ENCODE measurements around the gene PTGR2.
"Not testable (repeated sequence)": the region's sequence is repeated elsewhere in the genome, so short reads cannot be mapped to it uniquely, and the experiment has no call there.

The PTGR2 gene

DNA sequence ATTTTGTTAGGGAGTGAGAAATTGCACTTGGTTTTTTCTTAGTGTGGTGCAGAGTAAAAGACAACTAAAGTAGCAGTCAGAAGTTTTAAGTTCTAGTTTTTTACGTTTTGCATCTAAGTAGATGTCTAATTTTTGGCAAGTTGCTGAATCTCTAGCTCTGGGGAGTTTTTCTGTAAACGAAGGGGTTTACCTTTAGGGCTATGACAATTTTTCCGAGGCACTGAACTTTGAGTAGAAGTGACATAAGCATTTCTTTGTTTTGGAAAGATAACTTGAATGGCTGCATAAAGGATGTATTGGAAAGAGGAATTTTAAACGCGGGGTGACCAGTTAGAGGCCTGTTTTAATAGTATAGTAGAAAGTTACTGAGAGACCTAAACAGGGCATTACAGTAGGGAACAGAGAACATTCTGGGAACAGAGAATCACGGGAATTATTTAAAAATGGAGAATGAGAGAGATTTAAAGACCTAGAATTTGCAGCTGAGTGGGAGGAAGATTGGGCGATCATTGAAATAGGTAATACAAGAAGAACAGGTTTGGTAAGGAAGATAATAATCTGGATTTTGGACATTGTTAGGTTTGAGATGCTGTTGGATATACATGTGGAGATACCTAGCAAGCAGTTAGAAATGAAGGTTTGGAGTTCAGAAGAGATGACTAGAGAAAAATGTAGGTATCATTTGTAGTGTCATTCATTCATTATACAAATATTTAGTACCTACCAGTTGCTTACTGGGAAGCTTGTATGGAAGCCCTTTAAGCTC lies 36.2 kb downstream of the PTGR2 start:
- no peak for DNase-seq

DNA sequence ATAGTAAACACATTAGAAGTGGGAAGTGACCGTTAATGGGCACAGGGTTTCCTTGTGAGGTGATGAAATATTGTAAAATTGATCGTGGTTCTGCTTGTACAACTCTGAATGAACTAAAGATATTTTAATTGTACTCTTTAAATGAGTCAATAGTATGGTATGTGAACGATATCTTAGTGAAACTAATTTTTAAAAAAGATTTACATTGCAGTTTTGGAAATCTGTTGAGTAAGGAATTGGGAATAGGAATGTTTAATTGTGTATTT lies 36.8 kb downstream of the PTGR2 start:
- DNase-seq: no peak

DNA sequence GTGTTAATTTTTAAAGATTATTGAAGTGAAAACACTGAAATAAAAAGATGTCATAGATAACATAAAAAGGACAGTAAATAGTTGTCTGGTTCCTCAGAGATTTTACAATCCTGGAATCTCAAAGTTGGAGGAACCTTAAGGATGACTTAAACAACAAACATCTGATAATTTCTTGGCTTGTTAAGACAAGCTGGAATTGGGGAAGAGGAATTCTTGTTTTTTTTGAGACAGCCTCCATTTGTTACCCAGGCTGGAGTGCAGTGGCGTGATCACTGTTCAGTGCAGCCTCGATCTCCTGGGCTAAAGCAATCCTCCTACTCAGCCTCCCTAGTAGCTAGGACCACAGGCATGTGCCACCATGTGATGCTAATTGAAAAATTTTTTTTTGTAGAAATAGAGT lies 37.3 kb downstream of the PTGR2 start:
- no peak for DNase-seq

DNA sequence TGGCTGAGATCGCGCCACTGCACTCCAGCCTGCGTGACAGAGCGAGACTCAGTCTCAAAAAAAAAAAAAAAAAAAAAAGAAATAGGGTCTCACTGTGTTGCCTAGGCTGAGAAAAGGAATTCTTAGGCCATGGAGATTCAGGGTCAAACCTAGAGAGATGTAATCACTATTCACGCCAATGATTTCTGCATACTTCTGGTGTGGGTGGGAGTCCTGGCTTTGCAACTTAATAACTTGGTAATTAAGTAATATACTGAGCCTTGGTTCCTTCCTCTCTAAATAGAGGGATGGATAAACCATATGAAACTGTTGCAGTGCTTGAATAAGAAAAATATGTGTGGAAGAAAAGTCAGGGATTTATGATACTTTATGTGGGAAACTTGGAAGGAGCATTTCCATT lies 37.7 kb downstream of the PTGR2 start:
- no peak for DNase-seq

DNA sequence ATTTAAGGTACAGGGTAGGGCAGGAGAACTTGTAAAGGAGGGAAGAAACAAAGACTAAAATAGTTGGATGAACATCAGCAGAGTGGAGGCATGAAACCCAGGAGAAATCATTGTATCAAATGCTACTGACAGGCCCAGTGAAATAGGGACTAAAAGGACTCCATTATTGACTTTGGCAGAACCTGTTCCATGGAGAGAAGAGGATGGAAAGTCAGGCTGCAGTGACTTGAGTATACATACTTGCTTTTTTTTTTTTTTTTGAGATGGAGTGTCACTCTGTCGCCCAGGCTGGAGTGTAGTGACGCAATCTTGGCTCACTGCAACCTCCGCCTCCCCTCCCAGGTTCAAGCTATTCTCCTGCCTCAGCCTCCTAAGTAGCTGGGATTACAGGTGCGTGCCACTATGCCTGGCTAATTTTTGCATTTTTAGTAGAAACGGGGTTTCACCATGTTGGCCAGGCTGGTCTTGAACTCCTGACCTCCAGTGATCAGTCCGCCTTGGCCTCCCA lies 42.6 kb downstream of the PTGR2 start:
- DNase-seq: not testable (repeated sequence)

DNA sequence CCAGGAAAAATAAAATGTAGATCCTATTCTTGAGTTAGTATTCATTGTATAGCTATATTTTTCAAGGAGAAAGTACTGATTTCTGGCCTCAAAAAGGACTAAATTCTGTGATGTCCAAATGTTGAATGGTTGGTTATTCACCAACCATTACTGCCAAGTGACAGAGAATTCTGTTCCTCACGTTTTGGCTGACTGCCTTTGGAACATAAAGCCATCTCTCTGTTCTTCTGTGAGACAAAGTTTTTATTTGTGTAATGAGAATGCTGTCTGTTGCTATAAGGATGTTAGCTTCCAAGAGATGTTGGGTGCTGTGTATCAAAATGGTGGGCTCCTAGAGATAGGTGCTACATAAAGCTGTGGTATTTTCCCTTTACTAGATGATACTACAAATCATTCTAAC lies 44.3 kb downstream of the PTGR2 start:
- no peak for DNase-seq

DNA sequence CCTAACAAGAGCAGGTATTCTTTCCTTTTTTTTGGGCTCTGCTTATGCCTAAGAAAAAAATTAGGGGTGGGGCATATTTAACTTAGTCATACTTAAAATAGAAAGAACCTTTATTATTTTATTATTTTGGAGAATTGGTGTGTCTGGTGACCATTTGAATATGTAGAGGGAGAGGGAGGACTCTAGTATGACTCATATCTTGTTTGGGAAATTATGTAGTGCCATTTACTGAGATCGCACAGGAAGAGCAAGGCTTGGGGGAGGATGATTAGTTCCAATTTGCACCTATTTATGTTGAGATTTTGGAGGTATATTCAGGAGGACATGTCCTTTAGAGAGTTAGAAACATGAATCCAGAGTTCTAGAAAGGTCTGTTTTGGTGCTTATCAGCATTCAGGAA lies 44.9 kb downstream of the PTGR2 start:
- DNase-seq: no peak

DNA sequence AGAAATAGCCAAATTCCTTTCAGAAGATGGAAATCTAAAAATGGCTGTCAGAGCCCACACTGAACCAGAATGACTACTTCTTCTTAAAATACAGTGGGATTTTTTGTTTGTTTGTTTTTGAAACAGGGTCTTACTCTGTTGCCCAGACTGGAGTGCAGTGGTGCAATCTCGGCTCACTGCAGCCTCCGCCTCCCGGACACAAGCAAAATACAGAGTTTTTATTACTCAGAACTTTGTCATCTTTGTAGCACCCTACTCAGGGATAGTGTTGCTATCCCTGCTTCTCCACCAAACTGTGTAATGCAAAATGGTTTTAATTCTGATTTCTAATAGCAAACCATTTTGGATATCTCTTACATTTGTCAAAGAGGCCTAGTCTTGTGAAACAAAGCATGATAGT lies 51.4 kb downstream of the PTGR2 start:
- DNase-seq: no peak

DNA sequence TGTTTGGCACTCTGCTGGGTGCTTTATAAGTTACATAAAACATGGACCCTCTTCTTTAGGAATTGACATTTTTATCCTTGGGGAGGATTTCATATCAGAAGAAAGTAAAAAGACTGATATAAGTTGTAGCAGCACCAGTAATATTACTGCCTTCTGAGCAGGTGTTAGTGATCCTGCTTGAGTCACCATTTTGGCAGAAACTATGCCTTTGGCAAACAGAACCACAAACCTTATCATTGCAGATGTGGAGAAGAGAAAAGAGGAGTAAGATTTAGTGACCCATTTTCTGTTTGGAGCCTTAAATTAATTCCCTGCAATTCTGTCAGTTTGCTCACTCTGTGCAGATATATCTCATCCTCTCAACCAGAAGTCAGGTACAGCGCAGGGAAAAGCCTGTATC lies 58.0 kb downstream of the PTGR2 start:
- no peak for DNase-seq

DNA sequence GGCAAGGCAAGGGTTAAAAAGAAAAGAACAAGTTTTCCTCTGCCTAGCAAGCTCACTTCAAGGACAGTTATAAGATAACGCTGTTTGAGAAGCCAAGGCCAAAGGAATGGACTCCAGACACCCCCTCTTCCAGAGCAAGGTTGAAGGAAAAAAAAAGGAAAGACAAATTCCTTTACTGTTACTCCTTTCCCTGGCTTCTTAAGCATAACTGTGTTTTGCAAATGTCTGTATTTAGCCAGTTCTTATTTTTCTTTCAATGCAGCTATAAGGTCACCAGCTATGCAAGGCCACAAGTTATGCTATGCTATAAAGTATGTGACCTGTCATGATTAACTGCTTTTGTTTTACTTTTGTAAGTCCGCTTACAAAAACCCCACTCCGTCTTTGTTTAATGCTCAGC lies 61.6 kb downstream of the PTGR2 start:
- no peak for DNase-seq

DNA sequence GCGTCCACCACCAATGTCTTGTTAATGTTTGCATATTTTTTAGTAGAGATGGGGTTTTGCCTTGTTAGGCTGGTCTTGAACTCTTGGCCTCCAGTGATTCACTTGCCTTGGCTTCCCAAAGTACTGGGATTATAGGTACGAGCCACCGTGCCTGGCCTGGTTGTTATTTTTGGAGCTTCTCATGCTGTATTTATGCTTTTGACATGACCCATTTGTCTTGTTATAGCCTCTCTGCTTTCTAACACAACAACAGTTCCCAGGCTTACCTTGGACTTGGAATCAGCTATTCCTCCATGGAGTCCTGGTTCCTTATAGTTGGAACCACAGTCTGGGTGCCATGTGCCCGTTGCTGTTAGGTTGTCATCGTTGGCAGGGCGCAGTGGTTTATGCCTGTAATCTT lies 64.7 kb downstream of the PTGR2 start:
- no peak for DNase-seq

DNA sequence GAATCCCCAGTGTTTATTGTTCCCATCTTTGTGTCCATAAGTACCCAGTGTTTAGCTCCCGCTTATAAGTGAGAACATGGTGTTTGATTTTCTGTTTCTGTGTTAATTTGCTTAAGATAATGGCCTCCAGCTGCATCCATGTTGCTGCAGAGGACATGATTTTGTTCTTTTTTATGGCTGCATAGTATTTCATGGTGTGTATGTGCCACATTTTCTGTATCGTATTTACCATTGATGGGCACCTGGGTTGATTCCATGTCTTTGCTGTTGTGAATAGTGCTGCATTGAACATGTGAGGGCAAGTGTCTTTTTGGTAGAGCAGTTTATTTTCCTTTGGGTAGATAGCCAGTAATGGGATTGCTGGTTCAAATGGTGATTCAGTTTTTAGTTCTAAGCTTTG lies 67.8 kb downstream of the PTGR2 start:
- DNase-seq: not testable (repeated sequence)

DNA sequence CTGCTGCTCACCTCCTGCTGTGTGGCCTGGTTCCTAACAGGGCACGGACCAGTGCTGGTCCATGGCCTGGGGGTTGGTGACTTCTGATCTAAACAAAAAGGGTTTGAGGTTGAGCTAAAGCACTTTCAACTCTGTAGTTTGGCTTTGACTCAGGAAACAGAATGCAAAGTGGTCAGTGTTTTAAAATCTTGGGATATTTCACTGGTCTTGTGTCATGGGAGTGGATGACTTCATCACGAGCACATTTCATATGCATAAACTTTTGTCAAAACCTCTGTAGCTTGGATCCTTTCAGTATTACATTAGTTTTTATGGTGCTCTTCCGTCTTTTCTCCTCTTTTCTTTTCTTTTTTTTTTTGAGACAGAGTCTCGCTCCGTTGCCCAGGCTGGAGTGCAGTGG lies 72.7 kb downstream of the PTGR2 start:
- no peak for DNase-seq

All from GDM1 (cell line).